NCI-H1417 treated with DMSO at 0.1 percent for 48 hours (cell line): ENCODE data around the gene OR10D3.
"Not testable (repeated sequence)": the region's sequence is repeated elsewhere in the genome, so short reads cannot be mapped to it uniquely, and the experiment has no call there.

Experiments
- DNase-seq: peaks from one replicate; lab custom pipeline; 2025; lab: John Stamatoyannopoulos, UW

OR10D3 gene

GRCh38 chr11:124194293-124195188 lies 11.4 kb downstream of the OR10D3 start:
- no peak for DNase-seq

DNA sequence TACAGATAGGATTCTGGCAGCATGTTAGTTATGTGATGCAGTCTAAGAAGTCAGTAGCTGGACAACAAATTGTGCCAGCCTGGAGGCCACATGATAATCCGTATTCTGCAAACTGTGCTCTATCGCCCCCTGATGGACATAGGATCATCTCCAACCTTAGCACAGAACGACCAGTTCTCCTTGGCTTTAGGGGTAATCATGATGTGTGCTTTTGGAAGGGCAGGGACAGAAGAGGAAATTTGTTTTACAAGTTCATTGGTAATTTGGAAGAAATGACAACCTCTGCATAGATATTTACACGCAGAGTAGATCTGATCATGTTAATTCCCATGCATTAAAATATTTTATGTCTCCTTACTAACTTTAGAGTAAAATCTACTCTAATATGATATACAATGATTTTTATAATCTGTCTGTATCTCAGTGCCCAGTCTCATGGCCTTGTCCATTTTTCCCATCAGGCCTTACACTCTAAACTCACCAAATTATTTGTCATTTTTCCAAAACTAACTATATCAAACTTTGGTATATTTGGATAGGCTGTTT lies 12.1 kb downstream of the OR10D3 start:
- no peak for DNase-seq

DNA sequence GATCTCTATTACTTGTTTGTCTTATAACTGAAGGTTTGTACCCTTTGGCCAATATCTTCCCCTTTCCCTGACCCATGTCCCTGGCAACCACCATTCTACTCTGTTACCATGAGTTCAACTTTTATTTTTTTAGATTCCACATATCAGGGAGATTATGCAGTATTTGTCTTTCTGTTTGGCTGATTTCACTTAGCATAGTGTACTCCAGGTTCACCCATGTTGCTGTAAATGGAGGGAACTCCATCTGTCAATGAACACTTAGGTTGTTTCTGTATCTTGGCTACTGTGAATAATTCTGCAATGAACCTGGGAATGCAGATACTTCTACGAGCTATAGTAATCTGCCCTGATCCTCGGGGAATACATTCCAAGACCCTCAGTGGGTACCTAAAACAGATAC lies 14.9 kb downstream of the OR10D3 start:
- no peak for DNase-seq

DNA sequence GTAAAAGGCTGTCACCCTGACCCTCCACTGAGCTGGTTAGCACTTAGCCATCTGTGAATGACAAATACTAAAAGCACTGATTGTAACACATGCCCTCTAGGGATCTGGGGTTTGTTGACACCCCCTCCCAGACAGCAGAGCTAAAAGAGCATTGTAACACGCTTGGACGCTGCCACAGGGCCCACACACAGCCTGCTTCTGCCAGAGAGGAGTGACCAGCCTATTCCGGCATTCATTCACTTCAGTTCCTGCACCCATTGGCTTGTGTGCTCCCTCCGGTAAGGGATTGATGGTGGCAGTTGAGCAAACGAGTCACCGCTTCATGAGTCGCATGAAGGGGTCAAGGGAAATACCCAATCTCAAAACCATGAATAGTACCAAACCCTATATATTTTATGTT lies 15.8 kb downstream of the OR10D3 start:
- DNase-seq: no peak

DNA sequence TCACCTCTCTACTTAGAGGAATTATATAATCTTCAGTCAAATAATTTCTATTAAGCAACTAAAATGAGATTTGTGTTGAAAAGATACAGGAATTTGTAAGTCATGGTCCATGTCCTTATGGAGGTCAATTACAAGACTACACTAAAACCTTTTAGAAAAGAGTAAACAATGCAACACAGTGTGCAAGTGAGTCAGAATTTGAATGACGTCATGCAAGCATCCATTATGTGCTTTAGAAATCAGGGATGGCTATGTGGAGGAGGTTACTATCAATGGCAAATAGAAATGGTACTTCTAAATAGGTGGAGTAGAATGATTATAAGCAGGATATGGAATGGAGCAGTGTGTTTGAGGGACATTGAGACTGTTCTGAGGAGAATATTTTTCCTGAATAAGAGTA lies 16.6 kb downstream of the OR10D3 start:
- no peak for DNase-seq

DNA sequence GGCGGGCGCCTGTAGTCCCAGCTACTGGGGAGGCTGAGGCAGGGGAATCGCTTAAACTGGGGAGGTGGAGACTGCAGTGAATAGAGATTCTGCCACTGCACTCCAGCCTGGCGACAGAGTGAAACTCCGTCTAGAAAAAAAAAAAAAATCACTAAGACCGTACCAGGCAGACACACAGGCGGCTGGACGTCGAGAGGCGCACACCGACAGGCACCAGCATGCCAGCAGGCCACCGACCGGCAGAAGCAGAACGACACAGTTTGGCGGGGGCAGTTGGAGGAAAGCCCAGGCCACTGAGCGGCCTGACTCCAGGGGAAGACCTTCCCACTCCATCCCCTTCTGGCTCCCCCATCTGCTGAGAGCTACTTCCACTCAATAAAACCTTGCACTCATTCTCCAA lies 17.5 kb downstream of the OR10D3 start:
- DNase-seq: no peak

DNA sequence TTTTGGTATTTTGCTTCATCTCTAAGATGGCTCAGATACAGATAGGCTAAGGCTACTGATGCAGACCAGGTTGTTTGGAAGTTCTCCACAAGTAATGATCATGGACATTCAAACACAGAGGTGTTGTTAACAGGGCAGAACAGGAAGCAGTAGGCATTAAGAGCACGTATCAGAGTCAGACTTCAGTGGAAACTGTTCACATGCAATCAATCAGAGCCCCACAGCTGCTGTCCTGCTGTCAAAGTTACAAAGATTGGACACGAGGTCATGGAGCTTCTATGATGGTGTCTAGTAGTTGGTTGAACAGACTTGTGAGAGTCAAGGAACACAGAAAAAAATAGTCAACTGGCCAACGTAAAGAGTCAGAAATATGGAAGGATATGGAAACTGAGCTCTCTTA lies 19.8 kb downstream of the OR10D3 start:
- no peak for DNase-seq

DNA sequence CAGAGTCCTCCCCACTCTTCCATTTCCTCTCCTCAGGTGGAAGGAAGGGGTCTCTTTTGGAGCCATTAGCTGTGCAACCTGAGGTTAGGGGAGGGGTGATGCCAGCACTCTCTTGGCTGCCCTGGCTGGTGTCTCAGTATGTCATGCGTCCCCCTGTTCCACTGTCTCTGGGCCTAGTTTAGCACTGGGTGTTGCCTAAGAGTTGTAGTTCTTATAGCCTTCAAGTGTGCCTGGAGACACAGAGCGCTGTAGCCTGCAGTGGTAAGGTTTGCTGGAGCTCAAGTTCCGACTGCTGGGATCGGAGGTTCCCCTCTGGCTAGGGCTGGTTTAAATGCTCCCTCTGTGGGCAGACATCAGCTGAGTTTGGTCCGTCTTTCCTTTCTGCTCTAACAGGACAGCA lies 20.9 kb downstream of the OR10D3 start:
- DNase-seq: no peak

GRCh38 chr11:124207102-124207792 lies 24.1 kb downstream of the OR10D3 start:
- DNase-seq: no peak

DNA sequence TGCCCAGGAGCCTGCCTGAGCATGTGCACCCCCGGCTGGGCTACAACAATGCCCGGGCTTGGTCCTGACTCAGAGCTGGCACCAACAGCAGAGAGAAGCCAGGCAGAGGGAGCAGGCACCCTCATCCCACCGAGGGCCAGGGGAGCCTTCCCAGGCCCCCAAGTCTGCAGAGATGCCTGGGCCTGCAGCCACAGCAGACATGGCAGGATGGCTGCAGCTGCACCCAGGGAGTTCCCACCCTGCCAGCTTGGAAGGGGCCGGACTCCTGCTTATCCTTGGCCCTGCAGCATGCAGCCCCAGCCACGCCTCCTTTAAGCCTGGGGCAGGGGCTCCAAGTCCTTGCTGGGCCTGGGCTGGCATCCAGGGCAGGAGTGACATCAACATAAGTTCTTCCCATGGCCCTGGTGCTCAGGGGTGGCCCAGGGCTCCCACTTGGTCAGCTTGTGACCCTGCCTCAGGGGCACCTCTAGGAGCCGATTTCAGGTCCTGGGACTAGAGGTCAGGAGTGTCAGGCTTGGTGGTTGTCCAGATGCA lies 26.7 kb downstream of the OR10D3 start:
- no peak for DNase-seq

GRCh38 chr11:124210421-124210820 lies 27.3 kb downstream of the OR10D3 start:
- no peak for DNase-seq

- no peak for DNase-seq
Measured at GRCh38 chr11:124211321-124211720, 28.2 kb downstream of the OR10D3 start.

DNA sequence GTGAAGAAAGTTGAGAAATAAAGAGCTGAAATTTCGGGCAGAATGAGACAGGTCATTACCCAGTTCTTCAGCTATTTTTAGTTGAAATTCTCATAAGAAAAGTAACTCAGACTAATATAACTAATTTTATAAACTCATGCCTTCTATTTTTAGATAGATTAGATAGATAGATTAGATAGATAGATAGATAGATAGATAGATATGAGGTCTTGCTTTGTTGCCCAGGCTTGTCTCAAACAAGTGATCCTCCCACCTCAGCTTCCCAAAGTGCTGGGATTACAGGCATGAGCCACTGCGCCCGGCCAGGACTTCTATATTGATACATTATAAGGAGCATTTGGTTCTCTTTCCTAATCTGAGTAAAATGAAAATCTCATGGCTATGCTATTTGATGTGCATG lies 30.9 kb downstream of the OR10D3 start:
- no peak for DNase-seq

- DNase-seq: no peak
Measured at GRCh38 chr11:124219126-124219525, 36.0 kb downstream of the OR10D3 start.

DNA sequence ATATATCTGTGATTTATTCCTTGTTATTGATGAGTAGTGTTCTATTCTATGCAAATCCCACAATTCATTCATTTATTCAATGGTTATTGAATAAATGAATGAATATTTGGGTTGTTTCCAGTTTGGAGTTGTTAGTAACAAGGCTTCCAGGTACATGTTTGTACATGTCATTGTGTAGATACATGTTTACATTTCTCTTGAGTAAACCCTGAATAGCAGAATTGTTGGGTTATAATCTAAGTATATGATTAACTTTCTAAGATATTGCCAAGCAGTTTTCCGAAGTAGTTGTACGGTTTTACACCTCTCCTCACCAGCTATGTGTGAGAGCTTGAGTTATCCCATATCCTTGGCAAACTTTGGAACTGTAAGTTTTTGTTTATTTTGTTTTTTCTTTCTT lies 39.3 kb downstream of the OR10D3 start:
- DNase-seq: no peak

GRCh38 chr11:124224618-124225423 lies 41.7 kb downstream of the OR10D3 start:
- DNase-seq: not testable (repeated sequence)

- no peak for DNase-seq
Measured at GRCh38 chr11:124225471-124225870, 42.3 kb downstream of the OR10D3 start.

DNA sequence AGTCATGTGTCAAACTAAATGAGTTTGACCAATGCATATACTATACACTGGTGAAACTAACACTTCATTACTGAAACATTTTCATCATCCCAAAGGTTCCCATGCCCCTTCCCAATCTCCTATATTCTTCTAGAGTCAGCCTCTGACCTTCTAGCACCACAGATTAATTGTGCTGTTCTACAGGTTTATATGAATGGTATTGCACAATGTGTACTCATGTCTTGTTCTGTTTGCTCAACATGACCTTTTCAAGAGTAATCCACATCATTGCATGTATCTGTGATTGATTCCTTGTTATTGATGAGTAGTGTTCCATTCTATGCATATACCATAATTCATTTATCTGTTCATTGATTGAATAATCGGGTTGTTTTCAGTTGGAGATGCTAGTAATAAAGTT lies 50.2 kb downstream of the OR10D3 start:
- DNase-seq: no peak
